Posterior cingulate gyrus (tissue), 11 donors: Measurements from ENCODE around the gene PEX11A.

Experiments
- DNase-seq, 10 donors: peaks; one replicate each; pipeline versions ENCODE4 v3.0.0 to v3.0.0-alpha.2; 2020 to 2021; ENCODE audit warnings: mixed read lengths in 3 of 10
- intact Hi-C: fragments of 100-400 bp; cut with DNase I; formaldehyde crosslinking; loops from one replicate; pipeline ENCODE4 v1.15.1; 2023

PEX11A gene

GRCh38 chr15:89677381-89677780, 13.2 kb downstream of the PEX11A start:
- no peak for DNase-seq
- intact Hi-C loops: no loop called here

GRCh38 chr15:89675606-89676005, 14.9 kb downstream of the PEX11A start:
- intact Hi-C loops: no loop called here
- no peak for DNase-seq

- intact Hi-C loops: no loop called here
- no peak for DNase-seq
Measured at GRCh38 chr15:89674526-89674925, 16.0 kb downstream of the PEX11A start.

- peak in 1 of 10 donors; percentile 83 for DNase-seq
- intact Hi-C loops: no loop called here
Measured at GRCh38 chr15:89673165-89673512, 17.4 kb downstream of the PEX11A start.

- intact Hi-C loops: no loop called here
- peak in 2 of 10 donors; percentile 12 to 82 for DNase-seq
Measured at GRCh38 chr15:89672221-89673164, 18.1 kb downstream of the PEX11A start.

- no peak for DNase-seq
- intact Hi-C loops: no loop called here
Measured at GRCh38 chr15:89671687-89672086, 18.9 kb downstream of the PEX11A start.

GRCh38 chr15:89670971-89671560, 19.5 kb downstream of the PEX11A start:
- intact Hi-C loops: no loop called here
- no peak for DNase-seq

- DNase-seq: no peak
- intact Hi-C loops: no loop called here
Measured at GRCh38 chr15:89669941-89670340, 20.6 kb downstream of the PEX11A start.

GRCh38 chr15:89669309-89669865, 21.2 kb downstream of the PEX11A start:
- intact Hi-C loops: no loop called here
- DNase-seq: no peak

GRCh38 chr15:89668171-89668570, 22.4 kb downstream of the PEX11A start:
- no peak for DNase-seq
- intact Hi-C loops: no loop called here

GRCh38 chr15:89667706-89667960, 22.9 kb downstream of the PEX11A start:
- no peak for DNase-seq
- intact Hi-C loops: no loop called here

GRCh38 chr15:89666858-89667705, 23.5 kb downstream of the PEX11A start:
- no peak for DNase-seq
- intact Hi-C loops: no loop called here

- intact Hi-C loops: no loop called here
- DNase-seq: peak in 1 of 10 donors; percentile 83
Measured at GRCh38 chr15:89666184-89666857, 24.2 kb downstream of the PEX11A start.

- peak in 4 of 10 donors; percentile 41 to 93 (median 62) for DNase-seq
- intact Hi-C loops: no loop called here
Measured at GRCh38 chr15:89665449-89666181, 24.9 kb downstream of the PEX11A start.

GRCh38 chr15:89664441-89665350, 25.9 kb downstream of the PEX11A start:
- intact Hi-C loops: no loop called here
- DNase-seq: no peak

GRCh38 chr15:89662893-89663626, 27.5 kb downstream of the PEX11A start:
- intact Hi-C loops: no loop called here
- no peak for DNase-seq

- intact Hi-C loops: no loop called here
- DNase-seq: no peak
Measured at GRCh38 chr15:89660556-89660955, 30.0 kb downstream of the PEX11A start.

- no peak for DNase-seq
- intact Hi-C loops: no loop called here
Measured at GRCh38 chr15:89659295-89659694, 31.3 kb downstream of the PEX11A start.
